BE2C (cell line): Measurements from ENCODE around the gene SPON2.

ENCODE experiments used
- DNase-seq: peaks from one replicate; pipeline ENCODE4 v3.0.0-alpha.2; 2020
- H3K27me3 ChIP-seq: fragments of 250-450 bp; sonication (Bioruptor Pico); 2 replicates; pipeline ENCODE4 v1.5.1; 2020; ENCODE audit warnings: mild to moderate bottlenecking
- H3K36me3 ChIP-seq: fragments of 250-450 bp; sonication (Bioruptor Pico); 2 replicates; pipeline ENCODE4 v1.5.1; 2020; ENCODE audit warnings: mild to moderate bottlenecking
- H3K4me1 ChIP-seq: fragments of 250-450 bp; sonication (Bioruptor Pico); 2 replicates; pipeline ENCODE4 v1.5.1; 2020
- H3K4me3 ChIP-seq: 2 replicates; pipeline ENCODE4 v1.5.1; 2011; ENCODE audit warnings: low read depth, low read length
- H3K9me3 ChIP-seq: fragments of 250-450 bp; sonication (Bioruptor Pico); 2 replicates; pipeline ENCODE4 v1.5.1; 2020
- CTCF ChIP-seq: IDR thresholded peaks from 2 replicates; pipeline ENCODE4 v1.5.1; 2012; ENCODE audit warnings: mild to moderate bottlenecking, low read depth, low read length

The SPON2 gene

GRCh38 chr4:1203026-1203616 is 30.7 kb upstream of the SPON2 start:
- H3K4me1 ChIP-seq, result no peaks in the 10 kb centered on the region
- no peaks in the 10 kb centered on the region for H3K9me3 ChIP-seq
- no peaks in the 10 kb centered on the region for H3K36me3 ChIP-seq
- H3K4me3 ChIP-seq, result no peak overlapping the region
- H3K27me3 ChIP-seq, result no peaks in the 10 kb centered on the region
- DNase-seq, result no peak
- TF ChIP-seq CTCF, result no peak

GRCh38 chr4:1202526-1203011 is 30.2 kb upstream of the SPON2 start:
- DNase-seq, result no peak
- no peaks in the 10 kb centered on the region for H3K4me1 ChIP-seq
- no peaks in the 10 kb centered on the region for H3K27me3 ChIP-seq
- no peaks in the 10 kb centered on the region for H3K36me3 ChIP-seq
- H3K9me3 ChIP-seq, result no peaks in the 10 kb centered on the region
- TF ChIP-seq CTCF, result no peak
- H3K4me3 ChIP-seq, result no peak overlapping the region

- Histone ChIP-seq H3K4me1 (no peaks in the 10 kb centered on the region), H3K27me3 (no peaks in the 10 kb centered on the region), H3K9me3 (no peaks in the 10 kb centered on the region), H3K36me3 (no peaks in the 10 kb centered on the region), H3K4me3 (no peak overlapping the region)
- TF ChIP-seq CTCF, result no peak
- no peak for DNase-seq
These were observed 29.6 kb upstream of the SPON2 start for GRCh38 chr4:1201851-1202525.

GRCh38 chr4:1200425-1201035 is 28.1 kb upstream of the SPON2 start:
- Histone ChIP-seq H3K27me3 (no peaks in the 10 kb centered on the region), H3K9me3 (no peaks in the 10 kb centered on the region), H3K36me3 (no peaks in the 10 kb centered on the region), H3K4me1 (no peaks in the 10 kb centered on the region), H3K4me3 (no peak overlapping the region)
- peak; percentile 10 for DNase-seq
- TF ChIP-seq CTCF, result no peak

- DNase-seq, result no peak
- Histone ChIP-seq H3K9me3 (no peaks in the 10 kb centered on the region), H3K4me3 (no peak overlapping the region), H3K27me3 (no peaks in the 10 kb centered on the region), H3K4me1 (no peaks in the 10 kb centered on the region), H3K36me3 (no peaks in the 10 kb centered on the region)
- TF ChIP-seq CTCF, result no peak
These were observed 27.4 kb upstream of the SPON2 start for GRCh38 chr4:1199556-1200331.
